GM23338 (cell line): ENCODE data around the gene CSGALNACT2. TPM values are rescaled to one million over a fixed set of nuclear protein-coding genes. Genes with fewer than 3 reads are reported as not detected.

Source experiments
- ATAC-seq: fragments of 200-7000 bp; cut with Tn5 transposase; 3 replicates; pipeline ENCODE4 v1.9.1; 2020
- DNase-seq: peaks from one replicate; pipeline ENCODE4 v3.0.0-alpha.2; 2015; ENCODE audit warnings: low spot score
- H2AFZ ChIP-seq: fragments of 200-600 bp; sonication (generic); 2 replicates; pipeline ENCODE4 v1.8.0; 2016; ENCODE audit warnings: antibody characterized with exemption, mild to moderate bottlenecking, moderate library complexity
- H3F3A ChIP-seq: fragments of 200-600 bp; sonication (generic); replicated peaks from 2 replicates; pipeline ENCODE4 v1.8.0; 2017; ENCODE audit warnings: antibody characterized with exemption, mixed run types, low read depth
- H3K27ac ChIP-seq: fragments of 200-600 bp; sonication (generic); 2 replicates; pipeline ENCODE4 v1.6.1; 2016; ENCODE audit warnings: low read depth
- H3K27me3 ChIP-seq: fragments of 200-600 bp; sonication (generic); 2 replicates; pipeline ENCODE4 v1.8.0; 2016; ENCODE audit warnings: mild to moderate bottlenecking, mixed run types, moderate library complexity; ENCODE audit not compliant: insufficient read depth
- H3K36me3 ChIP-seq: fragments of 200-600 bp; sonication (generic); 2 replicates; pipeline ENCODE4 v1.8.0; 2016; ENCODE audit warnings: mild to moderate bottlenecking; ENCODE audit not compliant: insufficient read depth
- H3K4me1 ChIP-seq: fragments of 200-600 bp; sonication (generic); 2 replicates; pipeline ENCODE4 v1.8.0; 2016; ENCODE audit warnings: mild to moderate bottlenecking, moderate library complexity; ENCODE audit not compliant: insufficient read depth
- H3K4me2 ChIP-seq: fragments of 200-600 bp; sonication (generic); 2 replicates; pipeline ENCODE4 v1.7.1; 2017; ENCODE audit warnings: mixed run types
- H3K4me3 ChIP-seq: fragments of 200-600 bp; sonication (generic); 2 replicates; pipeline ENCODE4 v1.6.1; 2016; ENCODE audit warnings: mixed run types
- H3K79me2 ChIP-seq: fragments of 200-600 bp; sonication (generic); replicated peaks from 2 replicates; pipeline ENCODE4 v1.8.0; 2017; ENCODE audit warnings: mild to moderate bottlenecking; ENCODE audit not compliant: insufficient read depth
- H3K9me2 ChIP-seq: fragments of 200-600 bp; sonication (generic); 2 replicates; pipeline ENCODE4 v1.8.0; 2017; ENCODE audit not compliant: insufficient read depth
- H4K20me1 ChIP-seq: fragments of 200-600 bp; sonication (generic); replicated peaks from 2 replicates; pipeline ENCODE4 v1.8.0; 2017; ENCODE audit warnings: mild to moderate bottlenecking; ENCODE audit not compliant: insufficient read depth
- H3K27ac Mint-ChIP-seq: 2 replicates; pipeline ENCODE4 v1.8.0; 2020; ENCODE audit warnings: inconsistent platforms, mild to moderate bottlenecking, moderate library complexity, mixed read lengths
- H3K27me3 Mint-ChIP-seq: 3 replicates; pipeline ENCODE4 v1.8.0; 2022; ENCODE audit warnings: low read depth, mild to moderate bottlenecking, moderate library complexity, mixed read lengths, inconsistent platforms; ENCODE audit not compliant: insufficient read depth, poor library complexity
- H3K36me3 Mint-ChIP-seq: 3 replicates; pipeline ENCODE4 v1.8.0; 2021; ENCODE audit warnings: low read depth, mild to moderate bottlenecking, inconsistent platforms, moderate library complexity, mixed read lengths
- H3K4me1 Mint-ChIP-seq: 3 replicates; pipeline ENCODE4 v1.8.0; 2020; ENCODE audit warnings: mild to moderate bottlenecking, inconsistent platforms, mixed read lengths
- H3K4me3 Mint-ChIP-seq: 3 replicates; pipeline ENCODE4 v1.8.0; 2021; ENCODE audit warnings: moderate library complexity, mild to moderate bottlenecking, inconsistent platforms, mixed read lengths
- H3K9me3 Mint-ChIP-seq: 3 replicates; pipeline ENCODE4 v1.8.0; 2020; ENCODE audit warnings: moderate library complexity, mild to moderate bottlenecking, inconsistent platforms, mixed read lengths
- CREB1 ChIP-seq: fragments of 250-450 bp; sonication (Bioruptor Pico); IDR thresholded peaks from 2 replicates; pipeline ENCODE4 v1.5.0; 2020; ENCODE audit warnings: low read depth, mild to moderate bottlenecking, moderate library complexity
- CTCF ChIP-seq, 2 experiments: fragments of 200-600 bp in 1 of 2; sonication (generic) in 1 of 2; conservative IDR thresholded peaks; 2 replicates each; pipeline versions ENCODE4 v1.5.1 to v1.6.1; 2016 to 2017; ENCODE audit warnings: antibody characterized with exemption in 2 of 2, low read depth in 2 of 2, mild to moderate bottlenecking in 2 of 2, moderate library complexity in 1 of 2
- EZH2phosphoT487 ChIP-seq: fragments of 200-600 bp; sonication (generic); IDR thresholded peaks from one replicate; pipeline ENCODE4 v1.8.1; 2018; ENCODE audit warnings: antibody characterized with exemption; ENCODE audit not compliant: unreplicated experiment
- NANOG ChIP-seq: IDR thresholded peaks from 2 replicates; pipeline ENCODE4 v1.6.1; 2016; ENCODE audit warnings: antibody characterized with exemption, borderline replicate concordance
- POLR2AphosphoS5 ChIP-seq: IDR thresholded peaks from 2 replicates; pipeline ENCODE4 v1.6.1; 2016; ENCODE audit warnings: antibody characterized with exemption, low read depth
- STAT1 ChIP-seq: IDR thresholded peaks from one replicate; pipeline ENCODE4 v1.6.1; 2016; ENCODE audit warnings: antibody characterized with exemption; ENCODE audit not compliant: unreplicated experiment
- ZNF114 ChIP-seq: fragments of 250-450 bp; sonication (Bioruptor Pico); IDR thresholded peaks from 2 replicates; pipeline ENCODE4 v1.5.0; 2020; ENCODE audit warnings: mild to moderate bottlenecking, moderate library complexity
- ZNF331 ChIP-seq: fragments of 250-450 bp; sonication (Bioruptor Pico); IDR thresholded peaks from 2 replicates; pipeline ENCODE4 v1.5.0; 2020; ENCODE audit warnings: low read depth, mild to moderate bottlenecking, moderate library complexity
- ZNF462 ChIP-seq: fragments of 250-450 bp; sonication (Bioruptor Pico); IDR thresholded peaks from 2 replicates; pipeline ENCODE4 v1.5.0; 2020; ENCODE audit warnings: mild to moderate bottlenecking, moderate library complexity
- polyA plus RNA-seq: library from polyadenylated mRNA; unstranded; fragments of >200 nt; fragmentation: Nextera tagmentation; extraction: Ambion mirVana; gene quantifications from 2 replicates; pipeline ENCODE4 v1.2.1, GENCODE V29; 2016
- total RNA-seq: library from RNA; depleted of rRNA; stranded (reverse); fragments of >200 nt; shearing (Covaris generic); gene quantifications from 2 replicates; pipeline ENCODE4 v1.2.3, GENCODE V29; 2014

Gene CSGALNACT2
- total and polyA plus RNA-seq, 2 experiments from 2014 or later = 3.0 to 4.6 TPM

- H3K27me3 Mint-ChIP-seq = peaks cover 1% of the 10 kb centered on the region
- Histone ChIP-seq H4K20me1 (no peaks in the 10 kb centered on the region), H2AFZ (no peak overlapping the region), H3K27ac (no peak overlapping the region), H3K4me2 (no peak overlapping the region), H3K36me3 (peaks cover 4% of the 10 kb centered on the region; the same call in 1 of the 2 replicates), H3K9me2 (no peaks in the 10 kb centered on the region), H3F3A (no peaks in the 10 kb centered on the region), H3K79me2 (no peaks in the 10 kb centered on the region), H3K4me1 (no peaks in the 10 kb centered on the region), H3K27me3 (no peaks in the 10 kb centered on the region), H3K4me3 (no peak overlapping the region)
- no peak overlapping the region for H3K4me3 Mint-ChIP-seq
- TF ChIP-seq ZNF331 (CRISPR knock-in tag) = no peak
- H3K36me3 Mint-ChIP-seq = peaks cover 3% of the 10 kb centered on the region; the same call in 2 of the 3 replicates
- H3K4me1 Mint-ChIP-seq = peaks cover 12% of the 10 kb centered on the region
- no peak for ATAC-seq
- no peak for DNase-seq
- H3K9me3 Mint-ChIP-seq = no peaks in the 10 kb centered on the region
- no peak overlapping the region for H3K27ac Mint-ChIP-seq
Observed at GRCh38 chr10:43176271-43176670, 38.0 kb downstream of the CSGALNACT2 start.

GRCh38 chr10:43177595-43177994, 39.4 kb downstream of the CSGALNACT2 start:
- H3K27ac Mint-ChIP-seq = no peak overlapping the region
- H3K27me3 Mint-ChIP-seq = peaks cover 1% of the 10 kb centered on the region
- H3K36me3 ChIP-seq = peaks cover 4% of the 10 kb centered on the region; the same call in 1 of the 2 replicates
- peaks cover 8% of the 10 kb centered on the region; the same call in 2 of the 3 replicates for H3K36me3 Mint-ChIP-seq
- no peaks in the 10 kb centered on the region for H3K27me3 ChIP-seq
- no peaks in the 10 kb centered on the region for H3K79me2 ChIP-seq
- 0 out of 2 replicates have a peak, but pooled peaks cover 4% of the 10 kb centered on the region for H3K9me2 ChIP-seq
- no peaks in the 10 kb centered on the region for H3K4me1 ChIP-seq
- no peak overlapping the region for H3K27ac ChIP-seq
- H3K4me1 Mint-ChIP-seq = peaks cover 4% of the 10 kb centered on the region; the same call in 1 of the 3 replicates
- H3K9me3 Mint-ChIP-seq = no peaks in the 10 kb centered on the region
- no peaks in the 10 kb centered on the region for H3F3A ChIP-seq
- TF ChIP-seq ZNF462 (CRISPR knock-in tag) (no peak), NANOG (no peak), ZNF114 (CRISPR knock-in tag) (no peak), CREB1 (no peak), STAT1 (no peak), CTCF (conservative IDR thresholded peaks at IDR 0.05; ENCODE audit: low read depth in 2 of 2) (no peak), POLR2AphosphoS5 (no peak), EZH2phosphoT487 (no peak), ZNF331 (CRISPR knock-in tag) (no peak)
- H3K4me2 ChIP-seq = no peak overlapping the region
- no peak overlapping the region for H3K4me3 Mint-ChIP-seq
- H4K20me1 ChIP-seq = no peaks in the 10 kb centered on the region
- DNase-seq = no peak
- no peak for ATAC-seq
- H3K4me3 ChIP-seq = no peak overlapping the region
- H2AFZ ChIP-seq = no peak overlapping the region
